Ammon's horn (tissue), 1 donor: ENCODE results near the gene TFEB.

Experiments used
- DNase-seq: peaks from one replicate; pipeline ENCODE4 v3.0.0-alpha.2; 2016; ENCODE audit warnings: low spot score

TFEB gene

DNA sequence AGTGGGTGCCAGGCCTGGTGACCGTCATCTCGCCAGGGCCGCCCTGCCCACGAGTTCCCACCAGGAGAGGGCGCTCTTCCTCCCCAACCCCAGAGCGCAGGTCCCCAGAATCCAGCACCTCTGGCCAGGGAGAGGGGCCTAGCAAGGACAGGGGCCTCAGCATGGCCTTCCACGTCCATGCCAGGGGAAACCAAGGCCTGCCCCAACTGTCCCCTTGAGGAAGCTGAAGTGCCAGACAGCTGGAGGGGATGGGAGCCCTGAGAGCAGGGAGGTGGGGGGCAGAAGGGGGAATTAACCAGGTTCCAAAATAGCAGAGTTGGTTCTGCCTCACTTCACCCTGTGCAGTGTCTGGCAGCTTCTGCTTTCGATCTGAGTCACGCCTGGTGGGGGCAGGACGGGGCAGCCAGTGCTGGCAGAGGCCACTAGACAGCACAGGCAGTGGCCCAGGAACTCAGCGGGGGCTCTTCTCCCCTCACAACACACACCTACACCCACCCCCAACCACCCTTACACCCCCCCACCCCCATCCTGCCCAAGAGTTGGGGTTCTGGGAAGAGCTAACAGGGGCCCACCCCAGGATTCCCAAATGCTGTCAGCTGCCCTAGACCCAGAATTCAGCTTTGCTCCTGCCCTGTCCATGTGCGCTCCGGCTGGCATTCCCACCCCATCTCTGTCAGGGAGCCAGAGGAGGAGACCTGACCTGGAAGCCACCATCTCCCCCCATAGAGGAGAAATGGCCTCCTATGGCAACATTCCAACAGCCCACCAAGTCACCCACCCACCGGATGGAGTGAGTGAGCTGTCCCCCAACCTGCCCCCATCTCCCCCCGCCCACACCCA is 29.2 kb downstream of the TFEB start:
- DNase-seq = peak; percentile 93

DNA sequence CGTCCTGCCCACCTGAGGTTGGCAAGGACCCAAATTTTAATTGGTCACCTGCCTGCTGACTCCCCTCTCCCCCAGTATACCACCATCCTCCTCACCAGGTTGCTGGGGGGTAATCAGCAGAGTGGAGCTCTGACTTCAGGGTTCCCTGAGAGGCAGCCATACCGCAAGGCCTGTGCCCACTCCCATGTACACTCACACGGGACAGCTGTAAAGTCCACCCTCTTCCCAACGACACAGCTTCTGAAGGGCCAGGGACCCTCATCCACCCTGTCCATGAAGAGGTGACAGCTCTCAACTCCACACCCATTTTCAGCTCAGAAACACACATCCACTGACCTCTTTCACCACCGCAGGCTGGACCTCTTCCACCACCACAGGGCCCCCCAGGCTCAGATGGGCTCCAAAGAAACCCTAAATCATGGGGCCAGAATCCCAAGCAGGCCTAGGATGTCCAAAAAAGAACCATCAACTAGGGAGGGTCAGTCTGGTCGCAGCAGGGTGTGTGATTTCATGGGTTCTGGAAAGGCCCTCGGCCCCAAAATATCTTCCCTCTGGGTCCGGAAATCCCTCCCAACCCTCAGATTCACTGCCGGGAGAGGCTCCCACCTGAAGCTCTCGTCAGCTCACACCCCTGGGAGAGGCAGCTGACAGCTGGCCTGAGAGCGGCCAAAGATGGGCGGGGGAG is 30.0 kb downstream of the TFEB start:
- DNase-seq = no peak

DNA sequence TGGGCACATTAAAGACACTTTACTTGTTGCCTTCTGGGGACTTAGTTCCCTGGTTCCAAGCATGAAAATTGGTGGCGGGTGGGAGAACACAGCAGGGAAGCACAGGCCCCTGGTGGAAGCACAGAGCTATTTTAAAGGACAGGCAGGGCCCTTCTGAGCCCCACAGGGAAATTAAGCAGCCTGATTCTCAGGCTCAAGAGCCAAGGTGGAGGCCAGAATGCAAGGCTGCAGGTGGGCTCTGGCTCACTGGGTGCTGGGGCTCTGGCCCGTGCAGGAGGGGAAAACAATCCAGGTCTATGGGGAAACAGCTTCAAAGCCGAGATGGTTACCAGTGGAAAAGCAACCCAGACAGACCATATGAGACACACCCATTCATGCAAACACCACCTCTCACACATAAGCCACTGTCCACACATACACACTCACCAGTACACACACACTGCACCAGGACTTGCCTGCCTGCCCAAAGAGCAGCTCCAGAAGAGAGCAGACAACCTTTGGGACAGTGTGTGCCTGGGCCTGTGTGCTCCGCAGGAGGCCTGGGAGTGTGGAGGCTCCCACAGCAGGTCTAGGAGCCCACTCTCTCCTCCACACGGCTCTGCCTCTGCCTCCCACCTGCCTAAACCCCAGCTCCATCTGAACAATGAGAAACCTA is 30.6 kb downstream of the TFEB start:
- no peak for DNase-seq

DNA sequence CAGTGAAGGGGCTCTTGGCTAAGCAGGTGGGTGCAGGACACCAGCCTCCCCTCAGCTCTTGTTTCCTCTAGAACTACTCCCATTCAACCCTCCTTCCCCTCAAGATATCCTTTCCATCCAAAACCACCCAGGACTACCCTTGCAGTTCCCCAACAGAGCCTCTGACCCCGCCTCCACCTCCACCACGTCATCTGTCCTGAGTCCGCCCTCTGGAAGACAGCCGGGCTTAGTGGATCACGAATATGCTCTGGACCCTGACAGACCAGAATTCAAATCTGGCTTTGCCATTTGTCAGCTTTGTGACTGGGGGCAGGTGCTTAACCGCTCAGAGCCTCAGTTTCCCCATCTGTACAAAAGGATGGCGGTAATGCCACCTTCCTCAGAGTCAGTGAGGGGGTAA is 31.4 kb downstream of the TFEB start:
- no peak for DNase-seq

DNA sequence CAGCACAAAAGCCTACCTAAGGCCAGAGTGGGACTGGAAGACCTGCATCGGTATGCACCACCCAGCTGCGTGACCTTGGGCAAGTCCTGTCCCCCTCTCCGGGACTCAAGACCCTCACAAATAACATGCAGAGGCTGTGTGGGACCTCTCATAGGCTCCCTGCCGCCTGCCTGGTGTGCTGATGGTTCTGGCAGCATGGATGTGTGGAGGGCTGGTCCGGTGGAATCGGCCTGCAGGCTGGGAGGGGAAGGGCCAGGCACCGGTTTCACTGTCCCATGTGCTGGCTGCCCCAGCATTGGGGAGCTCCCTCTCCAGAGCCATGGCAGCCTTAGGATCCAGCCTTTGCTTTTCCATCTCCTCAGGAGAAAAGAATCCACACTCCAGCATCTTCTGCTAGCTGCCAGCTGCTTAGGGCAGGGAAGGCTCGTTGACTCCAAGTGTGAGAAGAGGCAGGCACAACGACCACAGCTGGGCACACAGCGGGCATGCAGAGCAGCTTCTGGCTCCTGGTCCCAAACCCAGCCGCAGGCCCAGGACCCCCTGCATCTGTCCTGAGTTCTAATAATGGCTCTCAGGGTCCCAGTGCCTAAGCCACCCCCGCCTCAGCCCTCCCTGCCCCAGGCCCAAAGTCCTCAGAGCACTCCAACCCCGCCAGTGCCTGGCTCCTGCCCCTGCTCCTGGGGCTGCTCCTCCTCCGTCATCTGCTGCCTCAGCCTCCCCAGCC is 32.5 kb downstream of the TFEB start:
- no peak for DNase-seq

DNA sequence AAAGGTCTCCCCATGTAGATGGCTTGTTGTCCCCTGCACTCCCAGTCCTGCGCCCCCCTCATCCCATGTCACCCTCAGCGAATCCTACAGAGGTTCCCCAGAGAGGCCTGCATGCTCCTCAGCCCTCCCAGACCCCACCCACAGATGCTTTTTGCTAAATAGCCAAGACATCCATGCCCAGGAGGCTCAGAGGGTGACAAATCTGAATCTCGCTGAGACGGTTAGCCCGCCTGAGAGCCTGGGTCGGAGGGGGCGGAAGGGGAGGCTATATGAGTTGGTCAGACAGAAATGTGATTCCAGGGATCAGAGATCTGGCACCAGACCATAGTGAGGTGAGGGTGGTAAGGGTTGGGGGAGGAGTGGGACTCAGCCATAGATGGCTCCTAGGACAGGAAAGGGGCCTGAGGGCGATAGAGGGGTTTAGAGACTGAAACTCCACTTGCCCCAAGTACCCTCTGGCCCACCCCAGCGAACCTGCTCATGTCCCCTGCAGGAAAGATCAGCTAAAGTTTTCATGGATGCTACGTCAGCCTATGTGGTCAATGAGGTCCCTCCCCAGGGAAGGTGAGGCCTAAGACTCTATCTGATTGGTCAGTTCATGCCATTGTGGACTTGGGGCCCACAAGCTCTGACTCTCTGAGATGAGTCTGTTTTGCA is 33.2 kb downstream of the TFEB start:
- DNase-seq = no peak

DNA sequence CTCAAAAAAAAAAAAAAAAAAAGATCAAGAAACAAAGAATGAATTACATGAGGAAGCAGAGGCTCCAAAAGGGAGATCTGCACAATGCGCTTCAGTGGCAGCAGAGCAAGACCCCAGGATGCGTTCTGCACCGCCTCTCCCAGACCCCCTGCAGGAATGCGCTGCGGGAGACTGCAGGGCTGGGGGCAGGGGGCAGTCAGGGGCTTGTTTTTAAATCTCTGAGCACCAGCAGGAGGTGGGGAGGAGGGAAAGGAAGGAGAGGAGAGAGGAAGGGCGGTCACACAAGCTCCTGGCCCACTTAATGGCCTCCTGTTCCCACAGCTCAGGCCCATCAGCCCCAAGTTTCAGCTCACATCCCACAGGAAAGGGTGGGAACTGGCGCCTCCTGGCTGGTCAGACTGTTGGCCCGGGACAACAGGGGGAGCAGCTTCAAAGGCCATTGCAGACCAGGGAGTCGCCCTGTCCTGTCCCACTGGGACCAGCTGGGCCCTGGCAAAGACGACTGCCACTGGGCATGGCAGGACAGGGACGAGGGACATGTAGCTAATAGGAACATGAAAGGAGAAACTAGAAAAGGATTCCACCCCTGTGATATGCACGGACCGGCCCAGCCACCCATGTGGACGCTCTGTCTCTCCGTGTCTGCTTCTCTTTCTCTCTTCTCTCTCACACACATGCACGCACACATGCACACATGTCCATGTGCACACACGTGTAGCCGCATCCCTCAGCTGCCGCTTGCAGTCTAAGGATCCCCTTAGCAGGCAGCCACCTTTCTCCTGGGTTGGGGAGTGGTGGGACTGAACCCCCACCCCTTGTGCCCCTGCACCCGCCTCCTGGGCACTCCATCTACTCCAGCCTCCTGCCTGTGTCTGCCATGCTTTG is 34.7 kb downstream of the TFEB start:
- peak; percentile 61 for DNase-seq

DNA sequence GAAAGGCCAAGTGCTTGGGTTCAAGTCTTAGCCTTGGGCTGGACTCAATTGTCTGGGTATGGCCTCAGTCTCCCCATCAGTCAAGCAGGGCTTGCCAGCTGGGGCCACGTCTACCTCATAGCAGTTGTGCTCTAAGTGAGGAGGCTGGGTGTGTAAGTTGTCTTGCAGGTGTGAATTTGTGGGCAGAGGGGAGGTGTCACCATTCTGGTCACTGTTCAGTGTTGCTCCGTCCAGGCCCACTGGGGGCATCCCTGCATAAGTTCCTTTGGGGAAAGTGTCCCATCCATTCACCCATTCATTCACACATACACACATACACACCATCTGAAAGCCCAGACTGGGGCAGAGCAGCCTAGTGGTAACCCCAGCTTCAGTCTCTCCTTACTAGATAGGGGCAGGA is 36.3 kb downstream of the TFEB start:
- no peak for DNase-seq

DNA sequence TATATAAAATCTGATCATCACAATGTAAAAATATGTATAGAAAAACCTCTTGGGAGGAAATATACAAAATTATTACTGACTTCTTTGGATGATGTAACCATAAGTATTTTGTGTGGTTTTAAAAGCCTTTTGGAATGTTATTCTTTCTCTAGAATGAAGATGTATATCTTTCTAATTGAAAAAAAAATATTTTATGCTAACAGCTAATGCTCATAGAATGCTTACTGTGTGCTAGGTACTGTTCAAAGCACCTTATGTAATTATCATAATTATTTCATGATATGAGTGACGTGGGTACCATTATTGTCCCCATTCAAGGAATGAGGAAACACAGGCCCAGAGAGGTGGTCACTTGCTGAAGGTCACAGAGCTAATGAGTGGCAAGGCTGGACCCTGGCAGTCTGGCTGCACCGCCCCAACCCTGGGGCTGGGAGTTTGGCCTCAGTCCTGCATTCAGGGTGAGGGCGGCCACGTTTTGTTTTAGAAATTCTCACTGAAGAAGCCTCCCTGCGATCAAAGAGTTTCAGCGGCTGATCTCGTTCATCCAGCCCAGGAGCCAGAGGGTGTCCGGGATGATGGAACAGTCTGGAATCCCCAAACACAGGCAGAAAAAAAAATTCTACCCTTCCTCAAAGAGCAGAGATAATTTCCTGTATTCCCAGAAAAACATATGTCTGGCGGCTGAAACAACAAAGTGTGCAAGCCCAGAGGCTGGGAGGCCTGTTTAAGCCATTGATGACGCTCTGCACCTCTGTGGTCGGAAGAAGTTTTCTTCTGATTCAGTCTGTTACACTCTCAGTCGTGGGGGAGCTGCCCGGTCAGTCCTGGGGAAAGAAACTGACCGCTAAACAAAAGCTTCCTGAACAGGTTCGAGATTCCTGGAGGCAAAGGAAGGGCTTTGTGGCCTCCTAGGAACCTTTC is 37.3 kb downstream of the TFEB start:
- no peak for DNase-seq

DNA sequence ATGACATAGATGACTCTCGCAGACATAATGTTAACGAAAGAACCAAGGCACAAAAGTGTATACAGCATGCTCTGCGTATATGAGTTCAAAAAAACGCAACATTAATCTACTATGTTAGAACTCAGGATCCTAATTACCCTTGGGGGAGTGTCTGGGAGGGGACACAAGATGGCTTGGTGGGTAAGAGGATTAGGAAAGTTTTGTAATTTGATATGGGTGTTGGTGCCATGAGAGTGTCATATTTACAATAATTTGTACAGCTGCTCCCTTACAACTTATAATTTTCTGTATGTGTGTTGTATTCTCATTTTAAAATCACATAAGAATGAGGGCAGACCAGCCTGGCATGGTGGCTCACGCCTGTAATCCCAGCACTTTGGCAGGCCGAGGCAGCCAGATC is 38.6 kb downstream of the TFEB start:
- DNase-seq = no peak

DNA sequence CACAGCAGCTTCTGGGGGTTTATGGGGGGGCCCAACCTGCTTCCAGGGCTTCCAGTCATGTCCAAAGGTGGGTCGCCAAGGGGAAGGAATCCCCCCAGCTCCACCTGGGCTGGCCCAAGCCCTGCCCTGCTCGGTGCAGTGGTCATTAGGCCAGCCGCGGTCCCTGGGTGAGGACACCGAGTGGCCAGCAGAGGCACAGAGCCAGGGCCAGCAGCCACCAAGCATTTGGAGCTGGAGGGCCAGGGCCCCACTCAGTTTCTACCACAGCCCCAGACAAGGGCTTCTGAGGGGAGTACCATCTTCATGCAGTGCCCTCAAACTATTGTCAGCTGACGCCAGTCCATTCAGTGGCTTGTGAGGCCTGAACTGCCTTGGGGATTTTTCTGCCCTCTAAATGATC is 39.6 kb downstream of the TFEB start:
- DNase-seq = no peak

DNA sequence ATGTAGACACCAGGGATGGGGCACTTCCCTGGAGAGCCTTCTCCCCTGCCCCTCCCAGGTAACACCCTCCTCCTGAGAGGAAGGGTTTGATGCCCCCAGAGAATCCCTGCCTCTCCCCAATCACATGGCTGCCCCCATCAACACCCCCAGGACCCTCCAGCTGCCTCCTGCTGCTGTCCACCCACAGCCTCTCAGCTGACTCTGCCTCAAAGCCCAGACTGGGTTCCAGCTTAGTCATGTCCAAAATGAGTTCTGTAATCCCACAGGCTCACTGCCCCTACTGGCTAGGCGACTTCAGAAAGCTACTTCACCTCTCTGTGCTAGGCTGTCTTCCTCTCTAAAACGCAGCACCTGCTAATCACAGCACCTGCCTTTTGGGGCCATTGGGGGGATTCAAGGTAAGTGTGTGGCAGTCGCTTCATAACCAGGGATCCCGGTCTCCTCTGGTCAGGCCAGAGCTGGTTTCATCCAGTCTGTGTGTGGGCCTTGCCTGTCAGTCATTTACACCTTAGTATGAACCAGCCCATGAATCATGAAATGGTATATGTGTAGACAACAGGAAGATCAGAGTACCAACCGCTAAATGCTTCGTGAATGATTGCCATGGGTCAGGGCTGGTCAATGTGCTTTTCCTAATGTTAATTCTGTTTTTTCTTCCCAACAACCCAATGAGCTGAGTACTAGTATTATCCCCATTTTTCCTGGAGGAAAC is 40.4 kb downstream of the TFEB start:
- DNase-seq = no peak

DNA sequence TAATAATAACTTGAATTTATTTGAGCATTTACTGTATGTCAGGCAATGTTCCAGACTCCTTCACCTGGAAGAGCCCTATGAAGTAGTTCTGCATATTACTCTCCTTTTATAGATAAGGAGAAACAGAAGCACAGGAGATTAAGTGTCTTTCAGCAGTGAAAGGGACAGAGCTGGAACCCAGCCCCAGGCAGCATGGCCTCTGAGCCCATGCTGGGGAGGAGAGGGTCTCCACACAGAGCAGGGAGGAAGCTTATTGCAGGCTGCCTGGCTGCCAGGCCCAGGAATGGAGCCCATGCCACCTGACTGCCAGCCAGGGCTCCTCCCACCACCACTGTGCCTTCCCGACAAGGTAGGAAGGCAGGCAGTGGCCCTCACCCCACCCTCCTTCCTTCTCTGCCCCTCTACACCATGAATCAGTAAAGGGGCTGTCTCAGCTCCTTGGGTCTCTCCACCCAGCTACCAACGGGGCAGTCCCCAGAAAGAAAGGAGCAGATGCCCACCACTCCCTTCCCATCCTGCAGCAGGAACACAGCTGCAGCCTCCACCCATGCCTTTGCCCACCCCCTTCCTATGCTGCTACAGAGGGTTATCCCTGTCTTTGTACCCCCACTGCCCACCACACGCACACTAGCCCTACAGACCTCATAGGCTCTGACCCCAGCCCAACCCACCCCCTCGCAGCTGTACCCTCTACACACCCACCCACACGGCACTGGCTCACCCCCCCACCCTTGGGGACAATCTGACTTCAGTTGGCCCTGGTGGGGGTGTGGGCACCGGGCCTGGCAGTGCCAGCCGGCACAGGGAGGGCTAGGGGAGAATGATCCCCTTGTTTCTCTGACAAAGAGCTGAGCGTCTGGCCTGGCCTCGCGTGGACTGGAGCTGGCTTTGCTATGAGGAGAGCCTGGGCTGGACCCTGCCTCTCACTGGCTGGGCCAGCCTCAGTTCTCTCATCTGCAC is 41.8 kb downstream of the TFEB start:
- DNase-seq = peak; percentile 97

DNA sequence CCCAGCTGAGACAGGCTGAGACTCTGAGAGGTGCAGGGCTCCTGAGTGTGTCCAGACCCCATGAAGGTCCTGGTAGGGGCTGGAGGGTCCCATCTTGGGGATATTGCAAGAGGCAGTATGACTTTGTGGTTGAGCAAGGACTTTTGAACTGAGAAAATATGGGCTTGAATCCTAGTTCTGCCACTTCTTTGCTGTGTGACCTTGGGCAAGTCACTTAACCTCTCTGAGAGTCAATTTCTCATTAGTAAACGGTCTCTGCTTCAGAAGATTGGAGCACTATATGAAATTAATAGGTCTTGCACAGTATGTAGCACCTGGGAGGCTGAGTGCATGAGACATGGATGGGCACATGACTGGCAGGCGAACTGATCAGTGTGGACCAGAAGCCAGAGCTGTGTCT is 42.7 kb downstream of the TFEB start:
- no peak for DNase-seq

DNA sequence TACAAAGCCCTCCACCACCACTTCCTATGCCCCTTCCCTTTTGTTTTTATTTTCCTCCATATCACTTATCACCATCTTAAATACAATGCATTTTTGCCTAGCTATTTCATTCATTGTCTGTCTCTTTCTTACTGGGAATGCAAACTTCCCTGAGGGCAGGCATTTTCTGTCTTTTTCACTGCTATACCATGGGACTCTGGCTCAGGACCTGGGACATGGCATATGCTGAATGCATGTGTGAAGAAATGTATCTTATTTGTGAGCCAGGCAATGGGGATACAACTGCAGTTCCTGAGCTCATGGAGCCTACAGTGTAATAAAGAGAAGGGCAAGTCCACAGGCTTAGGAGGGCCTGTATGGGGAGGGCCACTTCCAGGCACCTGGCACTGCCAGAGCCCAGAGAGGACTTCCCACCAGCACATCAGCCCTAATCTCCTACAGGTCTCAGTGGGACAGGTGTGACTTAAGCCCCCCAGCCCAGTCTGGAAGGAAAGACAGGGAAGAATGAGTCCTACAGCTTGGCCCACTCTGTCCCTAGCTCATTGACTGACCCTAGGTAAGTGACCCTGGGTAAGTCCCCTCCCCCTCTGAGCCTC is 43.2 kb downstream of the TFEB start:
- DNase-seq = no peak

DNA sequence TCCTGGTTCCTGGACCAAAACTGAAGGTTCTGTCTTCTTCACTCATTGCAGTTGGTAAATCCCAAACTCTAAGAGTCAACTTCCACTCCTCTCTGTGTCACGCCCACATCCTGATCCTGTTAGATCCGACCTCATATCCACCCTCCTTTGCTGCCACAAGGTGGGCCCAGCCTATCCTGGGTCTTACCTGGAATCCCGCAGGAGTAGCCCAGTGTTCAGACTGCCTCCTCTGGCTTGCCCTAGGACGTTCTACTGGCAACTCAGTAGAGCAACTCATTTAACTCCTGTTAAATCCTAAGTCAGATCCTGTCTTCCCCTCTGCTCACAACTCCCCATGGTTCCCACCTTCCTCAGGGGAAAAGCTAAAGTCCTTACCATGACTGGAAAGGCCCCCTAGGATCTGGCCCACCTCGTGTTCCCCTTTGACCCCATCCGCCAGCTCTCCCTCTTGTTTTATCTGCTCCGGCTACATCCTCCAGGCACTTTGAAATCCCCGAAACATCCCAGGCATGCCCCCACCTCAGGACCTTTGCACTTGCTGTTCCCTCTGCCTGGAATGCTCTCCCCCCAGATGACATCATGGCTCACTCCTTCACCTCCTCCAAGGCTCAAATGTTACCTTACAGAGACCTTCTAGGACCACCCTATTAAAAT is 43.9 kb downstream of the TFEB start:
- no peak for DNase-seq
